Calu3 (cell line): ENCODE data around the gene KCNK10. TPM values are rescaled to one million over a fixed set of nuclear protein-coding genes. Genes with fewer than 3 reads are reported as not detected.

Source experiments
- BruUV-seq: library from RNA; stranded (reverse); fragments of 400-500 nt; replicated peaks from 2 replicates; lab custom pipeline; 2021; lab: Mats Ljungman, UMichigan
- CTCF ChIA-PET: fragments of 300-600 bp; sonication (Branson Sonifier 250); formaldehyde crosslinking; loops from one replicate; lab custom pipeline; 2022; ENCODE audit warnings: antibody characterized with exemption; lab: Charles Lee
- DNase-seq: peaks from one replicate; pipeline ENCODE4 v3.0.0; 2022
- H3K27ac Mint-ChIP-seq: one replicate; pipeline ENCODE4 v1.8.0; 2022; ENCODE audit warnings: mixed read lengths; ENCODE audit not compliant: unreplicated experiment
- H3K27me3 Mint-ChIP-seq: one replicate; pipeline ENCODE4 v1.8.0; 2022; ENCODE audit warnings: mixed read lengths; ENCODE audit not compliant: unreplicated experiment
- H3K36me3 Mint-ChIP-seq: one replicate; pipeline ENCODE4 v1.8.0; 2022; ENCODE audit warnings: mild to moderate bottlenecking, moderate library complexity, mixed read lengths; ENCODE audit not compliant: insufficient read depth, unreplicated experiment
- H3K4me1 Mint-ChIP-seq: one replicate; pipeline ENCODE4 v1.8.0; 2022; ENCODE audit warnings: mild to moderate bottlenecking, low read depth, mixed read lengths; ENCODE audit not compliant: unreplicated experiment
- H3K4me3 Mint-ChIP-seq: one replicate; pipeline ENCODE4 v1.8.0; 2022; ENCODE audit warnings: mild to moderate bottlenecking, low read depth, moderate library complexity, mixed read lengths; ENCODE audit not compliant: unreplicated experiment
- H3K9me3 Mint-ChIP-seq: one replicate; pipeline ENCODE4 v1.8.0; 2022; ENCODE audit warnings: low read depth, mixed read lengths; ENCODE audit not compliant: unreplicated experiment
- intact Hi-C: fragments of 100-400 bp; cut with micrococcal nuclease; formaldehyde crosslinking; loops from one replicate; pipeline ENCODE4 v1.10.0; 2022; ENCODE audit not compliant: unreplicated experiment
- total RNA-seq: library from RNA; stranded (reverse); gene quantifications from 2 replicates; pipeline ENCODE4 v1.2.3, GENCODE V29; 2022
- TF ChIP-seq, protein P1 (sequence below): fragments of 200-600 bp; IDR thresholded peaks from one replicate; pipeline ENCODE4 v1.8.0; 2022; ENCODE audit warnings: antibody characterized with exemption; ENCODE audit not compliant: unreplicated experiment

The KCNK10 gene
- total RNA-seq, 1 experiment from 2014 or later, result not detected

DNA sequence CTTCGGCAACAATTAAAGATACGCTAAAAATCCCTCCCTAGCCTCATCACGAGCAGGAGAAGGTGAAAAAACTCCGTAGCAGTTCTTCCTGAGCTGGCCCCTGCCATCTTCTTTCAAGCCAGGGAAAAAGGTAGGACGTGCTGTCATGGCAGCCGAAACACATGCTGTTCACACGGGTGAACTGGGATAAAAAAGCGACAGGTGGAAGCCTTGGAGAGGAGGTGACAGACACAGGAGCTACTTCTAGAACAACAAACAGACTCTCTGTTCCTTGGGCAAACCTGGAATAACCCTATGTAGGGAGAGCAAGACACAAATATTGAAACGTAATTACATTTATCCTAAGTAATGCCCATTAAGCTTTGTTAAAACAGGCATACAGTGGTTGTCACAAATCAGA is 81.3 kb downstream of the KCNK10 start:
- Mint-ChIP-seq H3K36me3 (no peaks in the 10 kb centered on the region), H3K27ac (no peak overlapping the region), H3K4me3 (no peak overlapping the region), H3K9me3 (no peaks in the 10 kb centered on the region), H3K27me3 (no peaks in the 10 kb centered on the region), H3K4me1 (no peaks in the 10 kb centered on the region)
- no peak for DNase-seq
- BruUV-seq, result no TSS peak
- CTCF ChIA-PET, result no interaction called here
- intact Hi-C loops, result no loop called here
- TF ChIP-seq, protein P1, sequence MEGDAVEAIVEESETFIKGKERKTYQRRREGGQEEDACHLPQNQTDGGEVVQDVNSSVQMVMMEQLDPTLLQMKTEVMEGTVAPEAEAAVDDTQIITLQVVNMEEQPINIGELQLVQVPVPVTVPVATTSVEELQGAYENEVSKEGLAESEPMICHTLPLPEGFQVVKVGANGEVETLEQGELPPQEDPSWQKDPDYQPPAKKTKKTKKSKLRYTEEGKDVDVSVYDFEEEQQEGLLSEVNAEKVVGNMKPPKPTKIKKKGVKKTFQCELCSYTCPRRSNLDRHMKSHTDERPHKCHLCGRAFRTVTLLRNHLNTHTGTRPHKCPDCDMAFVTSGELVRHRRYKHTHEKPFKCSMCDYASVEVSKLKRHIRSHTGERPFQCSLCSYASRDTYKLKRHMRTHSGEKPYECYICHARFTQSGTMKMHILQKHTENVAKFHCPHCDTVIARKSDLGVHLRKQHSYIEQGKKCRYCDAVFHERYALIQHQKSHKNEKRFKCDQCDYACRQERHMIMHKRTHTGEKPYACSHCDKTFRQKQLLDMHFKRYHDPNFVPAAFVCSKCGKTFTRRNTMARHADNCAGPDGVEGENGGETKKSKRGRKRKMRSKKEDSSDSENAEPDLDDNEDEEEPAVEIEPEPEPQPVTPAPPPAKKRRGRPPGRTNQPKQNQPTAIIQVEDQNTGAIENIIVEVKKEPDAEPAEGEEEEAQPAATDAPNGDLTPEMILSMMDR, result no peak

DNA sequence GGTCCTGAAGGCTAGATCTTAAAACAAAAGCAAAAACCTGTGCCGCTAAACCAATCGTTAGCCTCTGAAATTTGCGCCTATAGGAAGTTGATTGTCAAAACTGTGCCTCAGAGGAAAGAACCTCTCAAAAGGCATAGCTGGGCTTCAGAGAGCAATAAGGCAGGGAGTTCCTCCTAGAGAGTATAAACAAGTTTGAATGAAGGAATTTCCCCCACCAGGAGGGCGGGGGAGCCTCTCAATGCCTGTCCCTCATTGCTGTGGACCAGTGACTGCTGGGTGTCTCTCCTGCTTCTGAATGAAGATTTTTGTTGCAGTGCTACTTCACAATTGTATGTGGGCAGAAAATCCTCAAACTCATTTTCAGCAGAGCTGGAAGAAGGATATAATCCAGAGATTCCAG is 88.6 kb downstream of the KCNK10 start:
- TF ChIP-seq, protein P1, result no peak
- Mint-ChIP-seq H3K9me3 (no peaks in the 10 kb centered on the region), H3K27me3 (peaks cover 10% of the 10 kb centered on the region), H3K4me1 (no peaks in the 10 kb centered on the region), H3K36me3 (no peaks in the 10 kb centered on the region), H3K27ac (no peak overlapping the region), H3K4me3 (no peak overlapping the region)
- DNase-seq, result no peak
- intact Hi-C loops, result loop anchor here (1.0 to 5.0 kb wide), 3 partner anchors 45 to 287 kb away; no protein-coding TSS in a partner anchor
- no TSS peak for BruUV-seq
- CTCF ChIA-PET, result interaction anchor here (1.2 to 1.4 kb wide), 2 partner anchors 45 to 220 kb away, joined by 3 to 4 read pairs; no protein-coding TSS in a partner anchor

DNA sequence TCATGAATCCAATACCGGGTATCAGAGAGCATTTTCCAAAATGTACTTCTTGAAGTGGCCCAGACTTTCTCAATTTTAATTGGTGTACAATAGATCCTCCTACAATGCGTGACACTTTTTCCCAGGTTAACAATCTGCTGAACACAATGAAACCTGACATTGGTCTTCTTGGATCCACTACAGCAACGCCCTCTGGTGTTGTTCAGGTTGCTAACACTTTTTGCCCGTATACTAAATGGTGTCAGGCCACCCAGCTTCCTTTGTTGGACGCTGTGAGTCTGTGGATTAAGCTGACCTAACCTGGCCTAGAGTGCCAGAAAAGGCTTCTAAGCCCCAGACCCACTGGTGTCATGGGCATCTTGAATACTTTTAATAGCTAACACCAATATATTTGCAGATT is 89.2 kb downstream of the KCNK10 start:
- no peaks in the 10 kb centered on the region for H3K4me1 Mint-ChIP-seq
- no peaks in the 10 kb centered on the region for H3K9me3 Mint-ChIP-seq
- CTCF ChIA-PET, result interaction anchor here (1.4 kb wide), 1 partner anchor 45 kb away, joined by 4 read pairs; no protein-coding TSS in a partner anchor
- BruUV-seq, result no TSS peak
- TF ChIP-seq, protein P1, result peak; percentile 17
- H3K27me3 Mint-ChIP-seq, result peaks cover 10% of the 10 kb centered on the region
- intact Hi-C loops, result loop anchor here (1.0 to 5.0 kb wide), 3 partner anchors 45 to 287 kb away; no protein-coding TSS in a partner anchor
- H3K36me3 Mint-ChIP-seq, result no peaks in the 10 kb centered on the region
- H3K27ac Mint-ChIP-seq, result no peak overlapping the region
- no peak overlapping the region for H3K4me3 Mint-ChIP-seq
- DNase-seq, result peak; percentile 24

DNA sequence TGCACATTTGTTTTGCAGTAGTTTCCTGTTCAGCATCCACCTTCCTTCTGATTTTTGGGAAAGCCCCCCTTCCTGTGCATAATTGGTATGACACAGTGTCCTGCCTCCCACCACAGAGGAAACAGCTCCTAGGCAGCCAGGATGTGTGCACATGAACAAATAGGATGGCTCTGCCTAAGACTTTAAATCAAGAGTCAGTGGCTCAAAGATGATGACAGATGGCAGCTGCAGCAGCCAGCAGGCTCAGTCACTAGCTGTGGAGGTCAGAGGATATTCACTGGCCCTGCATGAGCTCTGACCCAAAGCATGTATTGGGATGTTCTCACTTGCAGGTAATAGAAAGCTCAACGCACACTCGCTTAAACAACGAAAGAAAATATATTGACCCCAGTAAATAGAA is 90.3 kb downstream of the KCNK10 start:
- H3K4me3 Mint-ChIP-seq, result no peak overlapping the region
- no peaks in the 10 kb centered on the region for H3K9me3 Mint-ChIP-seq
- H3K36me3 Mint-ChIP-seq, result no peaks in the 10 kb centered on the region
- no TSS peak for BruUV-seq
- TF ChIP-seq, protein P1, result no peak
- intact Hi-C loops, result loop anchor here (5.0 kb wide), 1 partner anchor 285 kb away; no protein-coding TSS in a partner anchor
- DNase-seq, result no peak
- H3K27ac Mint-ChIP-seq, result no peak overlapping the region
- peaks cover 10% of the 10 kb centered on the region for H3K27me3 Mint-ChIP-seq
- H3K4me1 Mint-ChIP-seq, result no peaks in the 10 kb centered on the region
- CTCF ChIA-PET, result interaction anchor here (1.5 kb wide), 1 partner anchor 44 kb away, joined by 3 read pairs; no protein-coding TSS in a partner anchor
